GM18873 (cell line): Measurements from ENCODE around the gene RFNG.

Experiments
- ATAC-seq: cut with Tn5 transposase; IDR thresholded peaks from one replicate; pipeline ENCODE4 v1.9.1; 2021; ENCODE audit warnings: mild to moderate bottlenecking, moderate library complexity, moderate number of reproducible peaks; ENCODE audit not compliant: unreplicated experiment, low FRiP score

The RFNG gene

DNA sequence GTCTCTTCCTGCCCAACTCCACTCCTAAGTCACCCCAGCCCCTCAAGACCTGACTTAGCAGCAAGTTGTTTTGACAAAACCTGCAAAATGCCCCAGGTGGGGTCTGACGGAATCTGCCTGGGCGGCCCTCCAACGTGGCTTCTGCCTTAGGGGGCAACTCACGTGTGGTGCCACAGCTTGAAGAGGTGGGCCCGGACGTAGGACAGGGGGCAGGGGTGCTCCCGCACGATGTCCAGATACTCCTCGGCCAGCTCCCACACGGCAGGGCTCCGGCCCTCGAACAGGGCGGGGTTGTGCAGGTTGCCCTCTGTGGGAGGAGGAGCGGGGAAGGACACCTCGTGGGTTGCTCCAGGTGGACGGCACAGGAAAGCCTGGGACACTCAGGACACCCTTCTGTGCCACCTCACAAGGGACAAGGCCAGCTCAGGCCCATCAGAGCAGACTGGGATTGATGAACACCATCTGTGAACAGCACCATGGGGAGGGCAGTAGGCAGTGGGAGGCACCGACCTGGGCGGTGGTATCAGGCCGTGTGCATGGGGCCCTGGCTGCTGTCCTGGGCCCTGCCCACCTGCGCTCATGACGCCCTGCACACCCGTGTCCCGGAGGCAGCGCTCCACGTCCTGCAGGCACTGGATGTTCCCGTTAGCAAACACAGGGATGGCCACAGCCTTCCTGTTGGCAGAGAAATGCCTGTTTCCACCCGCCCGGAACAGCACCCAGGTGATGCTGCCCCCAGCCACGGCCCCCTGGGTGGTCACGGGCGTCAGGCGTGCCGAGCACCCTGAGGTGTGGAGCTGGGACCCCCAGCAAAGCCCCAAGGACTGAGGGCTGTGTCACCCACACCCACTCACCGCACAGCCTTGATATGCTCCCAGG lies 9.7 kb upstream of the RFNG start:
- no peak for ATAC-seq

GRCh38 chr17:82060614-82061013 lies 9.0 kb upstream of the RFNG start:
- no peak for ATAC-seq

GRCh38 chr17:82060001-82060380 lies 8.4 kb upstream of the RFNG start:
- ATAC-seq = no peak

DNA sequence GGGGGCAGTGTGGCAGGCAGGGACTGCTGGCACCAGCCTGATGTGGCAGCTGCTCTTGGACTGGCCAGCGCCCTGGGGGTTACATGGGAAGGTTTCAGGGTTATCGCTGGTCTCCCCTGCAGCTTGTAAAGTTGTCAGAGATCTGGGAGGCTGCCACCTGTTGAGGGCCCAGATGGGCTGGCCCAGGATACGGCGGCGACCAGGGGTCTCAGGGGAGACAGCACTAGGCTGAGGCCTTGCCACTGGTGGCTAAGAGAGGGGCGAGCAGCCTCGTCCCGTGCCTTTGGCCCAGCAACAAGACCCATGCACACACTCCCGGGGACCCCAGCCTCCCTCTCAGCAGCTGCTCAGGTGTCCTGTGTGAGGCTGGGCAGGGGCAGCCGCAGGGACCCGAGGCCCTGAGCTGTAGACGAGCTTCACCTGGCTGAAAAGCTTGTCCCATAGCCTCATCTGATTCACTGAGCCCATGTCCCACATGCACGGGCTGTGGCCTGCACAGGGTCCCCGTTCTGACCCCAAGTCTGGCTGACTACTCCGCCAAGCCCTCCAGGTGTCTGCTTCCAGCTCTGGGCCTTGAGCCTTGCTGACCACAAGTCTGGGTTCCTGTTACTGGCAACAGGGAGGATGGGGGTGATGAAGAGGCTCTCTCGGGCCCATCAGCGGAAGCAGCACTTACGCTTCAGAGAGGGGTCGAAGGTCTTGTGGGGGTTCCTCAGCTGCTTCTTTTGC lies 7.8 kb upstream of the RFNG start:
- no peak for ATAC-seq

- ATAC-seq = no peak
Observed at GRCh38 chr17:82058855-82059249, 7.2 kb upstream of the RFNG start.

DNA sequence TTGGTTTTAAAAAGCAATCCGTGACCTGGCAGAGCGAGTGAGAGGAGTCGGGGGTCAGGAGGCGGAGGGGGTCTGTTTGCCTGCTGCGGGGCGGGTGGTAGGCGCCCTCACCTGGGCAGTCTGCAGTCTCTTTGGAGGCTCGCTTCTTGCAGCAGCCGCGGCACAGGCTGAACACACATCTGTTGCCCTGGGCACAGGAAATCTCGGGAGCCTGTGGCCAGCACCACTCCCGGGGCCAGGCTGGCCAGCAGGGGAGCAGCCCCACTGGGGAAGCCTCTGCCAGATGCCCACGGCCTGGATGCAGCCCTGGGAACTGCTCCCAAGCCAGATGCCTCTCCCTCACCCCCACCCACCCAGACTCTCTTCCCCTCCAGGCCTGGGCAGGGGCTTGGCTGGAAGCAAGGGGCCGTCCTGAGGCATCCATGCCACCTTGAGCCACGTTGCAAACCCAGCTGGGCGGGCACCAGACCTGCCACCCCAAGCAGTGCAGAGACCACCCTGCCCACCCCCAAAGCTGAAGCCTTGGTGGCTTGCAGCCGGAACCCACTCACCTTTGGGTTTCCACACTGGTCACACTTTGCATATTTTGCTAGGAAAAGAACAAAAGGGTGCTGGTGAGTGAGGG lies 6.7 kb upstream of the RFNG start:
- ATAC-seq = no peak

- ATAC-seq = no peak
Observed at GRCh38 chr17:82056729-82057621, 5.4 kb upstream of the RFNG start.

DNA sequence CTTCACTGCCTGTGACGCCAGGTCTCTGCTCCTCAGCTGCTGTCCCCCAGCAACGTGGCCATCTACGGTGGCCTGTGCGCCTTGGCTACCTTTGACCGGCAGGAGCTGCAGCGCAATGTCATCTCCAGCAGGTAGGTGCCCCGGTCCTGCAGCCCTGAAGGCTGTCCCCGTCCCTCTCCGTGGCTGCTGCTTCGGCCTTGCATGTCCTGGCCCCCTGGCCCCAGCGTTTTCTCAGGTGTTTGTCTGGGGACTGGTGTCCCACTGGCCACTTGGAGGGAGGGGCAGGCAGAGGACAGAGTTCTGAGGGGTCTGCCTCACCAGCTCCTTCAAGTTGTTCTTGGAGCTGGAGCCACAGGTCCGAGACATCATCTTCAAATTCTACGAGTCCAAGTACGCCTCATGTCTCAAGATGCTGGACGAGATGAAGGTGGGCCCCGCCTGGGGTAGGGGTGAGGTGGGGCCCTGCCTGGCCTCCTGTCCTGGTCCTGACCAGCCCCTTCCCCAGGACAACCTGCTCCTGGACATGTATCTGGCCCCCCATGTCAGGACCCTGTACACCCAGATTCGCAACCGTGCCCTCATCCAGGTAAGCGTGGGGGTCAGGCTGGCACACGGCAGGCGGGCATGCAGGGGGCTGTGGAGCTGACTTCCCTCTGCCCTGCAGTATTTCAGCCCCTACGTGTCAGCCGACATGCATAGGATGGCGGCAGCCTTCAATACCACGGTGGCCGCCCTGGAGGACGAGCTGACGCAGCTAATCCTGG lies 4.5 kb upstream of the RFNG start:
- no peak for ATAC-seq

- ATAC-seq = no peak
Observed at GRCh38 chr17:82055023-82055964, 3.7 kb upstream of the RFNG start.

GRCh38 chr17:82054351-82055022 lies 2.9 kb upstream of the RFNG start:
- ATAC-seq = no peak

- ATAC-seq = no peak
Observed at GRCh38 chr17:82053556-82054263, 2.1 kb upstream of the RFNG start.

GRCh38 chr17:82053130-82053529 lies 1.5 kb upstream of the RFNG start:
- no peak for ATAC-seq

- no peak for ATAC-seq
Observed at GRCh38 chr17:82052638-82053059, 1.0 kb upstream of the RFNG start.

DNA sequence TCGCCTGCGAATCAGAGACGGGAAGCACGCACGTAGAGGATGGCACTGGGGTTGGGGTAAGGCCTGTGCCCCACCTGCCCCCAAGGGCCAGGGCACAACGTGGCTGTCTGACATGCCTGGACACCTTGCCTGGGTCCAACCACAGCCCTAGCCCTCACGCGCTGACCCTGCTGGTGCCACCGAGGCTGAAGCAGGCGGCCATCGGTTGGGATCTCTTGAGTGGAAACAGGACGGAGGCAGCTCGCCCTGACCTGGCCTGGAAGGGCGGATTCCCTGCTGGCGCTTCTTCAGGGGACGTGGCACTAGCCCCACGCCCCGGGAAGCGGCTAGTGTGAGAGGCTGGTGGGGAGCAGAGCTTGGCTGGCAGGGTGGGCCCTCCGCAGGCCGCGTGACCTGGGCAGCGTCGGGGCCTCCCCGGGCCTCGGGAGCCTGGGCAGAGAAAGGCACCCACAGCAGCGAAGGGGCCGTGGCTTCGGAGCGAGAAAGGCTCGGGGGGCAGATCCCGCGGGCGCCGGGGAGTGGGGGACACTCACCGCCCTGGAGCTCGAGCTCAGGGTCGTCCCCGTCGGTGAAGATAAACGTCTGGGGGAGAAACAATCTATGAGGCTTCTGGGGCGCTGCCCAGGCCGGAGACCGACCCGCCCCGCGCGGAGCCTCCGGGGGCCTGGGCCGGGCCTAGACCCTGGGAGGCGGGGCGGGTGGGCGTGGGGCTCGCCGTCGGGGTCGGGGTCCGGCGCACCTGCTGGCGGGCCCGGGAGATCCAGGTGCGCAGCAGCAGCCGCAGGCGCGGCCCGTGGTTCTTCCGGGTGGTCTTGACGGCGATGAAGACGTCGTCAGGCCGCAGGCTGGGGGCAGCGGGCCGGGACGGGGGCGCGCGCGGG lies 610 bp downstream of the RFNG start:
- ATAC-seq = no peak

GRCh38 chr17:82050152-82050760 lies 1.4 kb downstream of the RFNG start:
- no peak for ATAC-seq

- ATAC-seq = no peak
Observed at GRCh38 chr17:82049521-82049971, 2.1 kb downstream of the RFNG start.
